Body of pancreas (tissue), 4 donors: ENCODE measurements around the gene ANTXR1. TPM values are rescaled to one million over a fixed set of nuclear protein-coding genes. Genes with fewer than 3 reads are reported as not detected.

Source experiments
- ATAC-seq: fragments of 150-250 bp; one replicate; pipeline ENCODE4 v1.9.1; 2016
- DNase-seq, 4 donors: peaks; one replicate each; pipeline ENCODE4 v3.0.0-alpha.2; 2019
- H3K27ac ChIP-seq, 4 donors: fragments of 200-600 bp; sonication (generic); 1 replicate in 3 of 4; 2 replicates in 1 of 4; pipeline versions ENCODE4 v1.5.1 to v1.6.1; 2016 to 2019; ENCODE audit warnings: mild to moderate bottlenecking in 1 of 4, mixed read lengths in 1 of 4, moderate library complexity in 1 of 4
- H3K27me3 ChIP-seq, 2 donors: fragments of 200-600 bp; sonication (generic); one replicate each; pipeline ENCODE4 v1.6.0; 2016; ENCODE audit warnings: mild to moderate bottlenecking in 1 of 2
- H3K36me3 ChIP-seq, 2 donors: fragments of 200-600 bp; sonication (generic); replicated peaks in 1 of 2; 2 replicates each; pipeline ENCODE4 v1.5.1; 2016; ENCODE audit warnings: low read depth in 2 of 2; ENCODE audit not compliant: insufficient read depth in 1 of 2
- H3K4me1 ChIP-seq: fragments of 200-600 bp; sonication (generic); one replicate; pipeline ENCODE4 v1.6.0; 2016
- H3K4me3 ChIP-seq, 2 donors: fragments of 200-600 bp; sonication (generic); 1 replicate in 1 of 2; 2 replicates in 1 of 2; pipeline ENCODE4 v1.5.1; 2016 to 2019
- H3K9me3 ChIP-seq, 3 donors: fragments of 200-600 bp; sonication (generic); 1 replicate in 2 of 3; 2 replicates in 1 of 3; pipeline ENCODE4 v1.5.1; 2016
- CTCF ChIP-seq, 7 experiments: fragments of 450-650 bp in 4 of 7; fragments of 200-600 bp in 3 of 7; sonication (generic) in 3 of 7; IDR thresholded peaks; one replicate each; pipeline ENCODE4 v1.5.1; 2016 to 2019; ENCODE audit warnings: antibody characterized with exemption in 7 of 7
- POLR2A ChIP-seq, 3 donors: fragments of 450-650 bp; IDR thresholded peaks; one replicate each; pipeline ENCODE4 v1.6.1; 2016; ENCODE audit warnings: antibody characterized with exemption in 3 of 3, mild to moderate bottlenecking in 2 of 3
- WGBS, 2 donors: methylation state at CpG; one replicate each; pipeline ENCODE4 v1.1.5; 2017; 5-methylcytosine and 5-hydroxymethylcytosine counted together
- intact Hi-C: fragments of 100-400 bp; cut with DNase I; formaldehyde crosslinking; loops from one replicate; pipeline ENCODE4 v1.15.1; 2023
- total RNA-seq, 2 donors: library from RNA; depleted of rRNA; stranded (reverse); fragments of >200 nt; gene quantifications; one replicate each; pipeline ENCODE4 v1.1.0, GENCODE V29; 2016

Gene ANTXR1
- total RNA-seq, 2 donors from 2014 or later, result 9.3 to 11.2 TPM

DNA sequence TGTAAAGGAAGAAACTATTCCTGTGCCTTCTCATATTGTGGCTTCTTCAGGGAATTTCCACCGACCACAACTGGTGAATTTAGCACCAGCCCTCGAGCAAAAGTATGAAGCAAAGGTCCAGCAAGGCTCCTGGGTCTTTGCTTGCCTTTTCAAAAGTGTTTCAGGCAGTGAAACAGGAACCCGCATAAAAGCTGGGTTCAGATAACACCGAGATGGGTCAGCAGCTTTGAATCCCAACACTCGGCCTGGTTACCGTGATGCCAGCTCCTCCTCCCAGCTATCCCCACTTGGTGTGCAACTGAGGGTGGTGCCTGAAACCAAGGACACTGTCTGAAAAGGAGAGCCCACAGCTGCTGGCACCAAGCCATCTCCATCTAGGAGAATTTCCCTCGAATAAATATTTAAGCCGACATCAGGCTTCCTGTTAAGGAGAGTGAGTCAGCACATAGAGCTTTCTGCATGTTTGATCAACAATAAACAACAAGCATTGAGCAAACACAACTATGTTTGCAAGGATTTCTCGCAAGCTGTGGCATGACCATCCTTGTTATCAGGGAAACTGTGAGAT is 69.5 kb downstream of the ANTXR1 start:
- no peak overlapping the region for H3K4me3 ChIP-seq
- intact Hi-C loops, result no loop called here

GRCh38 chr2:69083235-69083748 is 70.3 kb downstream of the ANTXR1 start:
- Histone ChIP-seq H3K27ac (peak overlapping the region in 2 of 4 donors; percentile 3 to 31), H3K9me3 (no peaks in the 10 kb centered on the region), H3K36me3 (no peaks in the 10 kb centered on the region), H3K27me3 (no peaks in the 10 kb centered on the region), H3K4me1 (peaks cover 16% of the 10 kb centered on the region), H3K4me3 (no peak overlapping the region)
- WGBS, 2 donors, result 76 to 78% methylated on average over 2 of the region's 2 CpGs
- ATAC-seq (peak; percentile 42), DNase-seq (peak in 2 of 4 donors; percentile 47 to 53)
- intact Hi-C loops, result no loop called here
- TF ChIP-seq CTCF (IDR thresholded peaks at IDR 0.05), result no peak

More for the DNA sequence above, 69.5 kb downstream of the ANTXR1 start:
- no peaks in the 10 kb centered on the region for H3K36me3 ChIP-seq
- H3K27ac ChIP-seq, result peak overlapping the region in 1 of 4 donors; percentile 31
- peak; percentile 50 for ATAC-seq
- peaks cover 16% of the 10 kb centered on the region for H3K4me1 ChIP-seq
- 36 to 56% methylated on average over 9 of the region's 9 CpGs for WGBS, 2 donors
- peak; percentile 29 to 56 (median 54) for DNase-seq
- no peak for TF ChIP-seq CTCF (IDR thresholded peaks at IDR 0.05)
- no peak for TF ChIP-seq POLR2A (IDR thresholded peaks at IDR 0.05)
- no peaks in the 10 kb centered on the region for H3K27me3 ChIP-seq
- H3K9me3 ChIP-seq, result no peaks in the 10 kb centered on the region

DNA sequence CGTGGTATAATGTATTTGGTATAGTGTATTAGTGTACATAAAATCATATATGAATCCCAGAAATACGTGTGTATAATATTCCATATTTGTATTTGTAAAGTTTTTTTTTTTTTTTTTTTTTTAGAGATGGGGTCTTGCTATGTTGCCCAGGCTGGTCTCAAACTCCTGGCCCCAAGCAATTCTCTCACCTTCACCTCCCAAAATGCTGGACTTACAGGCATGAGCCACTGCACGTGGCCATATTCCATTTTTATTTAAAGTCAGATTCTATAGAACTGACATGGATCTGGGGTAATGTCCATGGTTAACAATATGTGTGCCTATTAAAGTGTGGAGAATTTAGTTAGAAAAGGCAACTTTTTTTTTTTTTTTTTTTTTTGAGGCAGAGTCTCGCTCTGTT is 71.5 kb downstream of the ANTXR1 start:
- TF ChIP-seq POLR2A (IDR thresholded peaks at IDR 0.05), result no peak
- no peak for TF ChIP-seq CTCF (IDR thresholded peaks at IDR 0.05)
- Histone ChIP-seq H3K27ac (no peak overlapping the region), H3K4me3 (no peak overlapping the region), H3K36me3 (no peaks in the 10 kb centered on the region), H3K4me1 (peaks cover 16% of the 10 kb centered on the region), H3K27me3 (no peaks in the 10 kb centered on the region), H3K9me3 (no peaks in the 10 kb centered on the region)
- ATAC-seq (no peak), DNase-seq (no peak)
- intact Hi-C loops, result no loop called here
- WGBS, 2 donors, result 77 to 87% methylated on average over 4 of the region's 4 CpGs

DNA sequence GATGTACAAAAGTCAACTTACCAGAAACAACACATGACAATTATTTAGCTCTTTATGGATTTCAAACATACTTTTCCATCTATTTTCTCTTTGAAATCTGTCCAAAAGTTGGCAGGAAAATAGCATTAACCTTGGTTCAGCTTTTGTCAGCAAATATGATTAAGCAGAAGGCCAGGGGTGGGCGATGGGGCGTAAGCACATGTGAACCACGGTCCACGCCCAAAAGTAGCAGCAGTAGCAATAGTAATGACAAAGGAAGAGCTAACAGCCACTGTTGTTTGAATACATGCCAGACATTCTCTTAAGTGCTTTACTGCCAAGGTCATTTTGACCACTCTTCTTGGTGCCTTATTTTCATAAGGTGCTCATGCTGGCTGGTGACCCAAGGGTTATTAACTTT is 73.5 kb downstream of the ANTXR1 start:
- Histone ChIP-seq H3K27ac (no peak overlapping the region), H3K36me3 (no peaks in the 10 kb centered on the region), H3K9me3 (no peaks in the 10 kb centered on the region), H3K4me3 (no peak overlapping the region), H3K27me3 (no peaks in the 10 kb centered on the region), H3K4me1 (peaks cover 16% of the 10 kb centered on the region)
- no peak for ATAC-seq
- TF ChIP-seq CTCF (IDR thresholded peaks at IDR 0.05) (no peak), POLR2A (IDR thresholded peaks at IDR 0.05) (no peak)
- WGBS, 2 donors, result 70 to 81% methylated on average over 4 of the region's 4 CpGs
- DNase-seq, result no peak
- intact Hi-C loops, result no loop called here
